GM18526 (cell line): ENCODE data around the gene USP44.

Source experiments
- POLR2A ChIP-seq: IDR thresholded peaks from 3 replicates; pipeline ENCODE4 v1.6.1; 2011; ENCODE audit not compliant: insufficient read length; ENCODE audit errors: extremely low read depth

The USP44 gene

DNA sequence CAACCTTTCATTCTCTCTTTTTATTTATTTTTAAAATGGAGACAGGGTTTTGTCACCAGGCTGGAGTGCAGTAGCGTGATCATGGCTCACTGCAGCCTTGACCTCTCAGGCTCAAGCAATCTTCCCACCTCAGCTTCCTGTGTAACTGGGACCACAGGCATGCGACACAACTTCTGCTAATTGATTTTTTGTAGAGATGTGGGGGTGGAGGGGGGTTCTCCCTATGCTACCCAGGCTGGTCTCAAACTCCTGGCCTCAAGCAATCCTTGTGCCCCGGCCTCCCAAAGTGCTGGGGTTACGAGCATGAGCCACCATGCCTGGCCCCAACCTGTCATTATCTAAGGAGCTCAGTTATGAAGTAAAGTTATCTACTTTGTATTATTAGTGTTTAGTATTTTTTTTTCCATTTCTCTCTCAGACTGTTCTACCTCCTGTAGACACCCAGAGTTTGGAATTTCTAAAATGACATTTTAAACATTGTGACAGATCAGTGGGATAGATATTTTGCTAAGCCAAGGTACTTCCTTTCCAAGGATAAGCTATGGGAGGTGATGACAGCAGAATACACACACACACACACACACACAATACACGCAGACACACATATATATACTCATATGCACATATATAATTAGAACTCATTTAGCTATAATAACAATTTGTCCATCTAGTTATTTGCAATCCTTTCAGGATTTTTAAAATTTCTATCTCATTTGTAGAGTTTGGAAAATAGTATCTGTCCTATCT lies 2.1 kb upstream of the USP44 start:
- TF ChIP-seq POLR2A: no peak

DNA sequence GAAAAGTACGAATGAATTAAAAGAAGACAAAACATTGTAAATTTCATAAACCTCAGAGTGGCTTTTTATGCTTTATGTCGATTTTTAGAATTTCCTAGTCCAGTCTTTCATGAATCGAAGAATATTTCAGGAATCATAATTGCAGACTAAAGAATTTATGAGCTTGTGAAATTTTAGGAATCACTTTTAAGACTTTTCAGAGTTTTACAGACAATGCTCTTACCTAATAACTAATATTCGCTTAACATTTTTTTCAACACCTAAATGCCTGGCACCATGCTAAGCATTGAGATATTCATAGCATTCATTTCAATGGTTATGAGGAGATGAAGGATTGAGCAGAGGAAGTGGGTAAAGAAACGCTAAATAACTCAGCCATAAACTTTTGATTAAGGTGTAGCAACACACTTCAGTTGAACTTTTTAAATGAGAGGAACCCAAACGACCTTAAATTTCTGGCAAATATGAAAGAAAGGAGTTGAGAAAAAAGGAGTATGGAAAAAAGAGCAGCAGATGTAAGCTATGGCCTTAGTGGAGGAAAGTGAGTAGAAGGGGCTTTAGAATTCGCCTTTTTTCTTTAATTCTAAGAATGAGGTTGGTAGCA lies 739 bp upstream of the USP44 start:
- TF ChIP-seq POLR2A: no peak

DNA sequence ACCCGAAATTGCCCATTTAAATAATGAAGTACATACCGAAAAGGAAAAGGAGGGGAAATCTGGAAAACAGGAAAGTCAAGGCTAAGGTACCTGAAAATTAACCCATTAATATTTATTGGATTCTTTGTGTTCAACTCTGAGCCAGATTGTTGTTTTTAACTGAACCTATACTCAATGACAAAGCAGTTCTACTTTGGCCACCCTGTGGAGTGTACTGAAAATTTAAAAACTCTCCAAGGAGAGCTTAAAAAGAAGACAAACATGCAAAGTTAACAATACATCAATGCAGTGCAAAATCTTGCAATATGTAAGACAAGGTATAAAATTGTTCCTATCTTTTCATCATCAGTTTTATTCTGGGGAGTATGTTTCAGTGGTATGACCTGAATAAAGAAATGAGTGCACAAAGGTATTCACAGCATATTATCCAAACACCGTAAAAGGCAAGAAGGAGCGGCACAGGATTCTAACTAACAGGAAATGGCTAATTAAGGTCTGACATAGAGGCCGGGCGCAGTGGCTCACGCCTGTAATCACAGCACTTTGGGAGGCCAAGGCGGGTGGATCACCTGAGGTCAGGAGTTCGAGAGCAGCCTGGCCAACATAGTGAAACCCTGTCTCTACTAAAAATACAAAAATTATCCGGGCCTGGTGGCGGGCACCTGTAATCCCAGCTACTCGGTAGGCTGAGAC lies 1.7 kb downstream of the USP44 start:
- no peak for TF ChIP-seq POLR2A

DNA sequence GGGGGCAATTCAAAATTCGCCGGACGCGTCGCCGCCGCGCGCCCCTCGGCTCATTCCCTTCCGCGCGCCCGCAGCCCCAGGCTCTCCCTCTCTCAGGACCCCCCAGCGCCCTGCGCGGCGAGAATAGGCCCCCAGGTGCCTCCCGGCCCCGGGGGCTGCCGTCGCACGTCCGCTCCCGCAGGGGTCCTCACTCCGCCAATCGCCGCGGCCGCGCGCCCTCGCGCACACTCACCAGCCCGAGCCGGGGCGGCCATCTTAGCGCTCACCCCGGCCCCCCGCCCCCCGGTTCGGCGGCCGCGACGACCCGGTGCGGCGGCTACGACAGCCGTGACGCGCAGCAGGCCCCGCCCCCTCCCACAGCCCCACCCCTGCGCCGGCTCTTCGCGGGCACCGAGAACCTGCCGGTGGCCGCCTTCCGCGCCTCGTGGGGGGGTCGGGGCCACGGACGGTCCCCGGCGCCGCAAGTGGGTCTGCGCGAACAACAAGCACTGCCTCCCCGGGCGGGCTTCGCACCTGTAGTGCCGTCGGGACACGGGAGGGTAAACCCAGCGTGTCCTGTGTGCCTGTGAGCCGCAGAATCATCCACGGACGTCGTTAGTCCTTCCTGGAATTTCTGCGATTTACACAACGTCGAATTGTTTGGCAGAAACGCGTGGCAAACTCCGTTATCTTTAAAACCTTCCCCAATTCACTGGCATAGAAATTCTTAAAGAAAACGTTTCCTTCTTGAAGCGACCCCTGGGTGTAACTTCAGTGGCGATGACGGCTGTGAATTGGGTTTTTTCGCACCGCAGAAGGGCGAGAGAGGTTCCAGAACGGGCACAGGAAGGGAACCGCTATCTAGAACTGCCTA lies 2.5 kb downstream of the USP44 start:
- no peak for TF ChIP-seq POLR2A

DNA sequence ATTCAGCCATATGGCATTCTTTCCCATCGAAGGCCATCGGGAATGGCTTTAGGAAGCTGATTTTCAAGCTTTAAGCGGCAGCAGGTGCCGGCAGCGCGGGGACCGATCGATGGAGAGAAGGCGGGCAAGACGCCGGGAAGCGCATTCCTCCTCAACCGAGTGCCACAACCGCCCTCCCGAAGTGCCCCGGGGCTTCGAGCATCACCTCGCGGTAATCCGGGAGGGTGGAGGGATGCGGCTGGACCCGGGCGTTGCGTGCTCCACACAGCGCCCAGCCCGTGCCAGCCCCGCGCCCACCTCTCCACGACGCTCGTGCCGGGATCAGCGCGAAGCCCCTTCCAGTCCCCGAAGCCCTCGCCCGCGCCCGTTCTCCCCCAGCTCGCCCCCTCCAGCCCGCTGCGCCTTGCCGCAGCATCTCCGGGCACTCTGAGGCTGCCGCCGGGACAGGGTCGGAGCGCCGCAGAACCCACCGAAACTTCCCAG lies 3.2 kb downstream of the USP44 start:
- no peak for TF ChIP-seq POLR2A

DNA sequence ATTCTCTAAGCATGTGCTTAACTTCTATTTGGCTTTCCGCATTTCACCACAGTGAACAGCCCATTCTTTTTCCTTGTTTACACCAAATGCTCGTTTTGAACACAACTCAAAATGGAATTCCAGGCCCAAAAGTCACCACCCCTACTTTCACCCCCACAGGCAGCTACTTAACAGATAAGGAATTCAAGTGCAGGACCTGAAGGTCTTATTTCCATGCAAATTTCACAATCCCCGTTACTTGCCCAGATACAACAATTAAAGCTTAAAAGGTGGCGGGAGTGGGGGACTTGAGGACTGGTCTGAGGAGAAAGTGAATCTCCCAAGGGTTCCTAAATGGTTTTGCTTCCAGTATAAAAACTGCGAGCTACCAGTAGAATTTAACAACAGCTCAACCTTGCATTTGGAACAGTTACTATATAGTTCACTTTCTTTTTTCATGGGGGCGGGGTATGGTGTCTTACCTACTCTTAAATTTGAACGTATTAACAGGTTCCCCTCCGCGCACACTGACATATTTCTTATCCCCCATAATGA lies 3.7 kb downstream of the USP44 start:
- TF ChIP-seq POLR2A: no peak

DNA sequence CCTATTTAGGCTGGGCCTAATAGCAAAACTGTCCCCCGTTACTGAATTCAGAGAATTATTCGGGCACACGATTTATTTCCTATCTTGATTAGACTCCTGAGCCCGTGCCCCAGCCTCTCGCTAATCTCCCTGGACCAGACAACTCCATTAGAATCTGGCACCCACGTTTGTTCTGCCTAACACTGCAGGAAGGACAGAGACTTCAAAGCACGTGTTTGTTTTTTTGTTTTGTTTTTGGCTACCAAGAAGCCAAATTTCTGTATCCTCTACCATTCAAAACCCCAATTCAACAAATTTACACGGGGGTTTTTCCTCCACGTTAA lies 4.8 kb downstream of the USP44 start:
- TF ChIP-seq POLR2A: no peak

DNA sequence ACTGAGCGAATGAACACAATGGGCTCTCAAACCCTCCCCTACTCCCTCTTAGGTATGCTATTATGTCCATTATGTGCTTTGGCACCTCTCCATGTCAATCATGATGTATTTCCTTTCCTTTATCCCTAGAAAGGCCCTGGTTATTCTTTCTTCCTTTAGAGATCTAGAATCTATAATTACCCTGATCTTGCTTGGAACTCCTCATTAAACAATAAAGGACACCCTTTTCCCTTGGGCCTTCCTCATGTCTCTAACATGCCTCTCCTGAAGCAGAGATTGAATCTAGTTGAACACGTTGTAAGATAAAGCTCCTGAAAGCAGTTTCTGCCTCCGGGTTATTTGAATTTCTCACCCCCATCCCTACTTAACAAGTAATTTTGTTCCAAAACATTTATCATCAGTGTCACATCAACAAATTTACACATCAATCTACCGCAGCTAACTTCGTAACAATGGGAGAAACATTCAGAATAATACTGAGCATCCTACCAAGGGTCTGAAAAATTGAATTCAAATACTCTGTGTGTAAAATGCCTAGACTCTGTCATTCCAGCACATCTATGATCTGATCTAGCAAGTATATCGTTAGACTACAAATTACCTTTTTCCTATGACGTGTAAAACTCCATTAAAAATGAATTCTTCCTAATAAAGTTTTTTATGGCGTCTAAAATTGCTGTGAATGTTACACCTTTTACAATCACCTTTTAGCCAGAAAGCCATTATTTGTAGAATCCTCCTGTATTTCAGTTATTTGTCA lies 5.4 kb downstream of the USP44 start:
- no peak for TF ChIP-seq POLR2A

DNA sequence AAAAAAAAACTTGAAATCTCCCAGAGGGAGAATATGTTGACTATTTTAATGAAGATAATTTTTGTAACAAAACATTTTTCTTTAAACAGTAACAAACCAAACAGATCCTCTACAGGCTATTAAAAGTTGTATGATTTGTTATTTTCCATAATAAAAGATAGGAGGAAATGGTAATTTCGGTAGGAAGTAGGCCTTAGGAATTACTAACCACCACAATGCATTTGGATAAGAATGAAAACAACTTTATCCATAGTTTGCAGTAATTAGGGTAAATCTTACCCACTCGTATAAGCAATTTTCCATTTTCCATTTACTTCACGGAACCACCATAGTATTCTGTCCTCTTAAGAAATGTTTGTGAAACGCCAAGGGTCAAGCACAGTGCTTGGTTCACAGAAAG lies 6.0 kb downstream of the USP44 start:
- no peak for TF ChIP-seq POLR2A

DNA sequence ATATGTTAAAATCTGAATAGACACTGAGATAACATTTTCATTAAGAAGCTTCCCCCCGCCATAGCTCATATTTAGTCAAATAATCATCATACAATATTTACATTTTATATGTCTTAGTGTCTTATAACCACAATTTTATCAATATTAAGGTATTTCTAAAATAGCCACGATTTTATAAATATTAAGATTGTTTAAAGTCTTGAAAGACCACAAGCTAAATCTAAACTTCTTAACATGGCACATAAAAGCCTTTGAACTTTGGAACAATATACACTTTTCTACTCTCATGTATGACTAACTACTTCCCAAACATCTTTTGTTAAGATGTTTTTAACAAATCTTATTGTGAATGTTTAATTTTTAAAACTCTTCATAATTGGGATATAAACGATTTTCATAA lies 6.5 kb downstream of the USP44 start:
- no peak for TF ChIP-seq POLR2A

DNA sequence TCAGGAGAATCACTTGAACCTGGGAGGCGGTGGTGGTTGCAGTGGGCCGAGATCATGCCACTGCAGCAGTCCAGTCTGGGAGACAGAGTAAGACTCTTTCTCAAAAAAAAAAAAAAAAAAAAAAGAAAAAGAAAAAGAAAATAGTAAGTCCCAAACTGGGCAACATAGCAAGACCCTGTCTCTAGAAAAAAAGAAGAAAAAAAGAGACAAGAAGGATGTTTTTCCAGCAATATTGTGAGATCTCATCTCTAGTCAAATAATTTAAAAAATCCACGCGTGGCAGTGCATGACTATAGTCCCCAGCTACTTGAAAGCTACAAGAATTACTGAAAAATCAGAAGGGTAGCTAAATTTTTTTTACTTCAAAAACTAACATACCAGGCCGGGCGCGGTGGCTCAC lies 8.0 kb downstream of the USP44 start:
- no peak for TF ChIP-seq POLR2A

DNA sequence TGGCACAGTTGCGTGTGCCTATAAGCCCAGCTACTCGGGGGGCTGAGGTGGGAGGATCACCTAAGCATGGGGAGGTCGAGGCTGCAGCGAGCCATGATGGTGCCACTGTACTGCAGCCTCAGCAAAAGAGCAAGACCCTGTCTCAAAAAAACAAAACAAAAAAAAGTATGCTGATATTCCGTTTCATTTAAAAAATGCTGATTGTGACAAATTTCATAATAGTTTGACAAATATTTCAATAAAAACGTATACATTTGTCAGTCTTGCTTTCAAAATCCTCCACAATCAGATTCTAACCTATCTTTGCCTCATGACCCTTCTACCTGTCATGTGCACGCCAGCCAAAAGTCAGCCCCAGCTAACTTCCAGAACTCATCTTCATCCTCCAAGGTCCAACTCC lies 9.8 kb downstream of the USP44 start:
- TF ChIP-seq POLR2A: no peak

DNA sequence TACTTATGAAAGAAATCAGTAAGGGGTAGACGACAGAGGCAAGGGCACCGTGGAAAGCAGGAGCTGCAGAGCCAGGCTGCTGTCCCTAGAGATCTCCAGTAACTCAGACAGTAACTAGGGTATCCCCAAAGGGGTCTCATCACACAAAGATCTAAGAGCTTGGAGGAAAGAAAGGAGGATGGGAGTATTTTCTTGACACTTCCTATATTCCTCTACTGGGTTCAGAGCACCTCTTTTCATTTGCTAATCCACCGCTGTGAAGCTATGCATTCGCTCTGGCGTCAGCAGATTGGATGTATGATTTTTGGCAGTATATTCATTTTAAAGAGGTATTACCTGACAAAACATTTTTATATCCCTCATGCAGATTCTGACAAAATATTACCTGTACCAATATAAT lies 12.6 kb downstream of the USP44 start:
- TF ChIP-seq POLR2A: no peak

DNA sequence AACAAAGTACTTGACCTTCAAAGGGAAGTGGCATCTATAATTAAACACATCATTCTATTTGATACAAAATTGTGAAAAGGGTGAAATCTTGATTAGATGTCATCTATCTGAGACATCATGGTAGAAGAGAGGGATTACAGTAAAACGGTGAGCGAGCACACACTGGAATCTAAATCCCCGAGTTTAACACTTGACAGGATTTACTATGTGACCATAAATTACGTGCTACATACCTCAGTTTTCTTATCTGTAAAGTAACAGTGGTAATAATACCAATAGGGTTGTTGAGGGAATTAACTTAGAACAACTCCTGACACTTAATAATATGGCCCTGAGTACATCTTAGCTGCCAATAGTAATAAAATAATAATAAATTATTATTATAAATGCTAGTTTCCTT lies 13.3 kb downstream of the USP44 start:
- TF ChIP-seq POLR2A: no peak

DNA sequence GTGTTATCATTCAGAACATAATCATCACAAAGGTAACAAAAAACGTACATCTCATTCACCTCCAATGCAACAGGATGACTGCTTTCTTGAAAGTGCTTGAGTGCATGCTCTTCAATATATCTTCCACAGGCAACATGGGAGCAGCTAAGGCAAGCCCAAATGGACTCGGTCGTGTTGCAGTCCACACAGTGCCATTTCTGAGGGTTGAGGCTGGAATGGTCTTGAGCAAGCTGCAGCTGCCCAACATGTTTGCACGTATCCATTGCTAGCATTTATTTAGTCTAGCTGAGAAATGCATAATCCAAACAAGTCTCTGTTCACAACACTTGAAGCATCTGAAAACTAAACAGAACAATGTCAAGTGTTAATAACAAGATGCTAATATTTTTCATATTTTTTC lies 17.3 kb downstream of the USP44 start:
- no peak for TF ChIP-seq POLR2A

DNA sequence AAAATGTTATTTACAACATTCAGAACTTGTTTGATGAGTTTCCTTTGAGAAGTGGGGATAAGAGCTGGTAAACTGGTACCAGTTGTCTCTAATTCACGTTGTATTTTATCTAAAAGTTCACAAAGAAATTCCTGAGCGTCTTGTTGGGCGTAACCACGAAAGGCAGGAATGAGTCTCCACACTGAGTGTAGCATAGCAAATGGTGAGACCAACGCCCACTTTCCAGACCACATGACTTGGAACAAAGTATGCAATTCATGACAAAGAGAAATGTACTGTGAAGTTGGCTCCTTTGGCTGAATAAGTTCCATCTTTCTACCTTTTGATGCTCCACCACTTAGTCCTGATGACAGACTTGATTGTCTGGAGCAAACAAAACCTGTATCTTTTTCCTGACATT lies 18.4 kb downstream of the USP44 start:
- TF ChIP-seq POLR2A: no peak
